Astrocyte (in vitro differentiated cells and primary cell): ENCODE measurements around the gene FGD5.

Experiments
- EZH2 ChIP-seq: IDR thresholded peaks from 2 replicates; pipeline ENCODE4 v1.6.1; 2012; ENCODE audit warnings: mild to moderate bottlenecking, low read length, inconsistent platforms; ENCODE audit not compliant: insufficient read depth
- TF ChIP-seq, protein P1 (sequence below): IDR thresholded peaks from 2 replicates; pipeline ENCODE4 v1.5.1; 2011; ENCODE audit warnings: low read depth, mild to moderate bottlenecking, inconsistent platforms, low read length, moderate library complexity; ENCODE audit not compliant: insufficient read depth

GRCh38 chr3:14847613-14848541 lies 29.1 kb downstream of the FGD5 start:
- TF ChIP-seq, protein P1, sequence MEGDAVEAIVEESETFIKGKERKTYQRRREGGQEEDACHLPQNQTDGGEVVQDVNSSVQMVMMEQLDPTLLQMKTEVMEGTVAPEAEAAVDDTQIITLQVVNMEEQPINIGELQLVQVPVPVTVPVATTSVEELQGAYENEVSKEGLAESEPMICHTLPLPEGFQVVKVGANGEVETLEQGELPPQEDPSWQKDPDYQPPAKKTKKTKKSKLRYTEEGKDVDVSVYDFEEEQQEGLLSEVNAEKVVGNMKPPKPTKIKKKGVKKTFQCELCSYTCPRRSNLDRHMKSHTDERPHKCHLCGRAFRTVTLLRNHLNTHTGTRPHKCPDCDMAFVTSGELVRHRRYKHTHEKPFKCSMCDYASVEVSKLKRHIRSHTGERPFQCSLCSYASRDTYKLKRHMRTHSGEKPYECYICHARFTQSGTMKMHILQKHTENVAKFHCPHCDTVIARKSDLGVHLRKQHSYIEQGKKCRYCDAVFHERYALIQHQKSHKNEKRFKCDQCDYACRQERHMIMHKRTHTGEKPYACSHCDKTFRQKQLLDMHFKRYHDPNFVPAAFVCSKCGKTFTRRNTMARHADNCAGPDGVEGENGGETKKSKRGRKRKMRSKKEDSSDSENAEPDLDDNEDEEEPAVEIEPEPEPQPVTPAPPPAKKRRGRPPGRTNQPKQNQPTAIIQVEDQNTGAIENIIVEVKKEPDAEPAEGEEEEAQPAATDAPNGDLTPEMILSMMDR: no peak
- TF ChIP-seq EZH2: no peak
